Neutrophil (primary cell): ENCODE measurements around the gene SUPT3H.

Experiments used
- H3K27ac ChIP-seq: fragments of 200-600 bp; sonication (generic); 2 replicates; pipeline ENCODE4 v1.5.1; 2016; ENCODE audit warnings: mild to moderate bottlenecking, moderate library complexity
- H3K27me3 ChIP-seq: fragments of 200-600 bp; sonication (generic); 2 replicates; pipeline ENCODE4 v1.6.0; 2016; ENCODE audit warnings: mild to moderate bottlenecking
- H3K36me3 ChIP-seq: fragments of 200-600 bp; sonication (generic); 2 replicates; pipeline ENCODE4 v1.5.1; 2017
- H3K4me1 ChIP-seq, 2 experiments: fragments of 200-600 bp in 1 of 2; sonication (generic) in 1 of 2; 1 replicate in 1 of 2; 2 replicates in 1 of 2; pipeline versions ENCODE4 v1.5.1 to v1.6.1; 2013 to 2016; ENCODE audit warnings: low read depth in 1 of 2, low read length in 1 of 2, mild to moderate bottlenecking in 1 of 2, moderate library complexity in 1 of 2; ENCODE audit not compliant: control insufficient read depth in 1 of 2, insufficient read depth in 1 of 2
- H3K4me3 ChIP-seq, 2 experiments: fragments of 200-600 bp in 1 of 2; sonication (generic) in 1 of 2; 1 replicate in 1 of 2; 2 replicates in 1 of 2; pipeline ENCODE4 v1.5.1; 2013 to 2016; ENCODE audit warnings: low read depth in 1 of 2, low read length in 1 of 2, mild to moderate bottlenecking in 1 of 2, moderate library complexity in 1 of 2
- H3K9me3 ChIP-seq: fragments of 200-600 bp; sonication (generic); 2 replicates; pipeline ENCODE4 v1.5.1; 2016
- TF ChIP-seq, protein P1 (sequence below): fragments of 200-600 bp; sonication (generic); IDR thresholded peaks from 2 replicates; pipeline ENCODE4 v1.5.1; 2016; ENCODE audit warnings: antibody characterized with exemption

Gene SUPT3H

DNA sequence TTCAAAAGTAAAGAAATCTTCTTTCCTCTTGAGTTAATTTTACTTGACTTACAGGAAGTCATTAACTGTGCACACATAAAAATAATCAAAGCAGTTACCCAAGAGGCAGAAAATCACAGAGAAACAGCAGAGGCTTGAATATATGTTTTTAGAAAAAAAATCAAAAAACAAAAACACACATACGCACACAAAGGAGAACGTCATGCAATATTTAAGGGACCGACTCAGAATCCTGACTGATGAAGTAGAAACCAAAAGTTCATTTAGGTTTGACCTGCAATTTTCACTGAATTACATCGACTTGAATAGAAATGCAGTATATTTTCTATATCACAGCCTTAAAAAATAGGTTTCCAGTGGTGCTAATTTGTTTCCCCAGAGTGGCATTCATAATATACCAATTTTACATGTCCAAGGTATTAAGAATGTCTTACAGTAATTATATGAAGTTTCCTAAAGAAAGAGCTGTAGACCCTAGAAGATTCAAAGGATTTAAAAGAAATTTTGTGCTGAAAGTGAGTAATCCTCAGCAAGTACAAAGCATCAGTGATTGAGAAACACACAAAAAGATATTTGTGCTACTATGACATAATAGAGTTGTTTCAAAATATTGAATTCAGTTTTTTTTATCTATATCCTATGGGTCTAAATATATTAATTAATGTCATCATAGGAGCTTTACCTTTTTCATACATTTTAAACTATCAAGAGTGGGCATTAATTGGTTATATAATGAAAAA lies 408.1 kb downstream of the SUPT3H start:
- H3K27me3 ChIP-seq: no peaks in the 10 kb centered on the region
- TF ChIP-seq, protein P1, sequence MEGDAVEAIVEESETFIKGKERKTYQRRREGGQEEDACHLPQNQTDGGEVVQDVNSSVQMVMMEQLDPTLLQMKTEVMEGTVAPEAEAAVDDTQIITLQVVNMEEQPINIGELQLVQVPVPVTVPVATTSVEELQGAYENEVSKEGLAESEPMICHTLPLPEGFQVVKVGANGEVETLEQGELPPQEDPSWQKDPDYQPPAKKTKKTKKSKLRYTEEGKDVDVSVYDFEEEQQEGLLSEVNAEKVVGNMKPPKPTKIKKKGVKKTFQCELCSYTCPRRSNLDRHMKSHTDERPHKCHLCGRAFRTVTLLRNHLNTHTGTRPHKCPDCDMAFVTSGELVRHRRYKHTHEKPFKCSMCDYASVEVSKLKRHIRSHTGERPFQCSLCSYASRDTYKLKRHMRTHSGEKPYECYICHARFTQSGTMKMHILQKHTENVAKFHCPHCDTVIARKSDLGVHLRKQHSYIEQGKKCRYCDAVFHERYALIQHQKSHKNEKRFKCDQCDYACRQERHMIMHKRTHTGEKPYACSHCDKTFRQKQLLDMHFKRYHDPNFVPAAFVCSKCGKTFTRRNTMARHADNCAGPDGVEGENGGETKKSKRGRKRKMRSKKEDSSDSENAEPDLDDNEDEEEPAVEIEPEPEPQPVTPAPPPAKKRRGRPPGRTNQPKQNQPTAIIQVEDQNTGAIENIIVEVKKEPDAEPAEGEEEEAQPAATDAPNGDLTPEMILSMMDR: no peak
- no peak overlapping the region for H3K4me3 ChIP-seq
- H3K36me3 ChIP-seq: no peaks in the 10 kb centered on the region
- H3K9me3 ChIP-seq: no peaks in the 10 kb centered on the region
- no peaks in the 10 kb centered on the region for H3K4me1 ChIP-seq
- no peak overlapping the region for H3K27ac ChIP-seq

DNA sequence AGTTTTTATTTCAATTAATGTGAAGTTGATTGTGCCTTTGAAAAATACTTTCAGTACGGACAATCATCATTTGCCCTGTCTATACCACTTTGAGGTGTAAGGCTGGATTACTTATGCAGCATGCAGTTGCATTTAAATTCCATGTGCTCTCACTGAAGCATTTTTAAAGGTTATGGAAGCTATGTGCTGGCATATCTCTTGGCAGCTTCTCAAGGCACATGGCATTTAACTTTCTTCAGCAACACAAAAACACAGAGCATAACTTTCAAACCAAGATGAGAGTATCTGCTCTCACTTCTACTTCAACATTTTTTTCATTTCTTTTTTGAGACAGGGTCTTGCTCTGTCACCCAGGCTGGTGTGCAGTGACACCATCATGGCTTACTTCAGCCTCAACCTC lies 410.3 kb downstream of the SUPT3H start:
- H3K9me3 ChIP-seq: no peaks in the 10 kb centered on the region
- H3K4me3 ChIP-seq: no peak overlapping the region
- TF ChIP-seq, protein P1: no peak
- H3K4me1 ChIP-seq: no peaks in the 10 kb centered on the region
- no peak overlapping the region for H3K27ac ChIP-seq
- no peaks in the 10 kb centered on the region for H3K27me3 ChIP-seq
- no peaks in the 10 kb centered on the region for H3K36me3 ChIP-seq

- Histone ChIP-seq H3K4me3 (no peak overlapping the region), H3K4me1 (no peaks in the 10 kb centered on the region), H3K9me3 (no peaks in the 10 kb centered on the region), H3K27me3 (no peaks in the 10 kb centered on the region), H3K36me3 (no peaks in the 10 kb centered on the region), H3K27ac (no peak overlapping the region)
- TF ChIP-seq, protein P1: no peak
Measured at GRCh38 chr6:44966449-44967092, 411.2 kb downstream of the SUPT3H start.

GRCh38 chr6:44965708-44966107 lies 412.0 kb downstream of the SUPT3H start:
- Histone ChIP-seq H3K36me3 (no peaks in the 10 kb centered on the region), H3K4me3 (no peak overlapping the region), H3K9me3 (no peaks in the 10 kb centered on the region), H3K4me1 (no peaks in the 10 kb centered on the region), H3K27me3 (no peaks in the 10 kb centered on the region), H3K27ac (no peak overlapping the region)
- TF ChIP-seq, protein P1: no peak

- no peaks in the 10 kb centered on the region for H3K27me3 ChIP-seq
- TF ChIP-seq, protein P1: no peak
- no peak overlapping the region for H3K27ac ChIP-seq
- H3K36me3 ChIP-seq: no peaks in the 10 kb centered on the region
- no peaks in the 10 kb centered on the region for H3K4me1 ChIP-seq
- H3K4me3 ChIP-seq: no peak overlapping the region
- no peaks in the 10 kb centered on the region for H3K9me3 ChIP-seq
Measured at GRCh38 chr6:44960898-44961297, 416.8 kb downstream of the SUPT3H start.
